ENCODE data around the gene NAGK.

DNA sequence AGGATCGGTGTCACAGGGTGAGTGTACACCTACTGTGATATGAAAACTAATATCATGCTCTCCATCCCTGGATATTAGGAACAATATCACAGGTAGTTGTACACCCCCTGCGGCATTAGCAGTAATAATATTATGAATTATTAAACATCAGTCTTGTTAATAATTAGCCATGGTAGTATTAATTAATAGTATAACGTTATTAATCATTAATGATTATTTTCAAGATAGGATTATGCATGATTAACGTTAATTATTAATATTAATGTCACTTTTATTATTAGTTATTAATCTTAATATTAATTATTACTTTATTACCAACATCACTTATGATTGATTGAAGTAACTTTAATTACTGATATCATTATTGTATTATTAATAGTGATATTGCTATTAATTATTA, 26.2 kb upstream of the NAGK start:
- no peak for TF ChIP-seq POLR2A (IDR thresholded peaks at IDR 0.05)
- TF ChIP-seq, protein P1, sequence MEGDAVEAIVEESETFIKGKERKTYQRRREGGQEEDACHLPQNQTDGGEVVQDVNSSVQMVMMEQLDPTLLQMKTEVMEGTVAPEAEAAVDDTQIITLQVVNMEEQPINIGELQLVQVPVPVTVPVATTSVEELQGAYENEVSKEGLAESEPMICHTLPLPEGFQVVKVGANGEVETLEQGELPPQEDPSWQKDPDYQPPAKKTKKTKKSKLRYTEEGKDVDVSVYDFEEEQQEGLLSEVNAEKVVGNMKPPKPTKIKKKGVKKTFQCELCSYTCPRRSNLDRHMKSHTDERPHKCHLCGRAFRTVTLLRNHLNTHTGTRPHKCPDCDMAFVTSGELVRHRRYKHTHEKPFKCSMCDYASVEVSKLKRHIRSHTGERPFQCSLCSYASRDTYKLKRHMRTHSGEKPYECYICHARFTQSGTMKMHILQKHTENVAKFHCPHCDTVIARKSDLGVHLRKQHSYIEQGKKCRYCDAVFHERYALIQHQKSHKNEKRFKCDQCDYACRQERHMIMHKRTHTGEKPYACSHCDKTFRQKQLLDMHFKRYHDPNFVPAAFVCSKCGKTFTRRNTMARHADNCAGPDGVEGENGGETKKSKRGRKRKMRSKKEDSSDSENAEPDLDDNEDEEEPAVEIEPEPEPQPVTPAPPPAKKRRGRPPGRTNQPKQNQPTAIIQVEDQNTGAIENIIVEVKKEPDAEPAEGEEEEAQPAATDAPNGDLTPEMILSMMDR (IDR thresholded peaks at IDR 0.05) = no peak
- TF ChIP-seq POLR2AphosphoS5 (IDR thresholded peaks at IDR 0.05) = no peak

All from breast epithelium (tissue), 3 donors.